Heart right ventricle (tissue), 16 donors: ENCODE measurements around the gene CHST2. TPM values are rescaled to one million over a fixed set of nuclear protein-coding genes. Genes with fewer than 3 reads are reported as not detected.

Experiments used
- ATAC-seq, 8 donors: fragments of 200-7000 bp; cut with Tn5 transposase; one replicate each; pipeline ENCODE4 v1.9.1; 2020; ENCODE audit warnings: mild to moderate bottlenecking in 8 of 8, moderate library complexity in 8 of 8, moderate number of reproducible peaks in 1 of 8
- DNase-seq, 2 donors: peaks; one replicate each; pipeline ENCODE4 v3.0.0-alpha.2; 2020
- H3K27ac ChIP-seq, 10 donors: fragments of 200-600 bp; sonication (generic) in 2 of 10; one replicate each; pipeline versions ENCODE4 v1.5.0 to v1.8.0; 2020 to 2022; ENCODE audit warnings: mild to moderate bottlenecking in 3 of 10
- H3K27me3 ChIP-seq, 7 donors: fragments of 200-600 bp; one replicate each; pipeline ENCODE4 v1.8.0; 2021 to 2022; ENCODE audit warnings: mild to moderate bottlenecking in 2 of 7
- H3K36me3 ChIP-seq, 9 donors: fragments of 200-600 bp; sonication (generic) in 1 of 9; one replicate each; pipeline versions ENCODE4 v1.5.0 to v1.8.0; 2020 to 2022; ENCODE audit warnings: mild to moderate bottlenecking in 2 of 9
- H3K4me1 ChIP-seq, 9 donors: fragments of 200-600 bp; sonication (generic) in 1 of 9; one replicate each; pipeline versions ENCODE4 v1.5.0 to v1.8.0; 2020 to 2022; ENCODE audit warnings: mild to moderate bottlenecking in 4 of 9
- H3K4me3 ChIP-seq, 10 donors: fragments of 200-600 bp; sonication (generic) in 2 of 10; one replicate each; pipeline versions ENCODE4 v1.5.0 to v1.8.0; 2020 to 2022; ENCODE audit warnings: mild to moderate bottlenecking in 7 of 10, moderate library complexity in 2 of 10
- H3K9me3 ChIP-seq, 11 donors: fragments of 200-600 bp in 10 of 11; sonication (generic) in 2 of 11; one replicate each; pipeline versions ENCODE4 v1.5.0 to v1.8.0; 2013 to 2022; ENCODE audit warnings: mild to moderate bottlenecking in 2 of 11, control low read depth in 1 of 11, moderate library complexity in 1 of 11
- WGBS, 2 donors: extraction: QIAGEN DNeasy Blood & Tissue Kit; methylation state at CpG; one replicate each; pipeline ENCODE4 v1.1.7; 2013; ENCODE audit warnings: inconsistent platforms in 1 of 2; 5-methylcytosine and 5-hydroxymethylcytosine counted together
- intact Hi-C, 10 donors: fragments of 100-400 bp; cut with DNase I; formaldehyde crosslinking; loops; one replicate each; pipeline versions ENCODE4 v1.11.1 to v1.14.2; 2022
- polyA plus RNA-seq, 2 donors: library from polyadenylated mRNA; stranded (reverse); fragments of 200-250 nt; gene quantifications; one replicate each; pipeline ENCODE4 v1.2.3, GENCODE V29; 2013
- total RNA-seq, 10 donors: library from RNA; stranded (reverse); fragmentation: NEBNext Ultra II Directional in 3 of 10; extraction: Animal tissue kit (Norgen Biotek cat#: 25700) in 3 of 10; gene quantifications; one replicate each; pipeline versions ENCODE4 v1.2.1 to v1.2.4, GENCODE V29; 2021 to 2023
- TF ChIP-seq, protein P1 (sequence below), 9 donors: fragments of 200-600 bp; sonication (generic) in 2 of 9; IDR thresholded peaks; one replicate each; pipeline versions ENCODE4 v1.5.0 to v1.8.0; 2021 to 2022; ENCODE audit warnings: antibody characterized with exemption in 9 of 9, mild to moderate bottlenecking in 5 of 9, moderate library complexity in 1 of 9
- donor health status: Arrhythmogenic right ventricular cardiomyopathy.
- donor health status: ischemic (EF 13 %, LVEDD 7.1; RV severe dilation, severe dysfunction).
- donor health status: healthy with polysubstance abuse.
- donor health status: DM: no; HTN: yes; CAD: no.
- donor health status: DM: no; HTN: no; CAD: no.
- donor health status: ischemic (EF 25% LVEDD 6.9; RV normal size, moderate dysfunction).
- donor health status: ischemic (EF 25% LVEDD 5.7; RV mildly dilated, moderate dysfunction).
- donor health status: healthy.
- donor health status: DM: yes; HTN: yes; CAD: no.
- donor health status: Ischemic cardiomyopathy.
- donor health status: ischemic (EF 35%, LVEDD 5.7; RV mildly dilated, moderate dysfunction).
- donor health status: nonischemic (EF 11% LVEDD 7.7; RV severe dilation, severe dysfunction).
- donor health status: DM: yes; HTN: yes; CAD: no.
- donor health status: PGD.
- donor health status: ischemic (EF 29% LVEDD 5.4; RV normal size, mild dysfunction).
- donor health status: nonischemic (EF 23%, LVEDD 6.1; RV moderate dilation, normal function).

Gene CHST2
- total and polyA plus RNA-seq, 12 donors: 0.44 to 7.0 (median 1.7) TPM

DNA sequence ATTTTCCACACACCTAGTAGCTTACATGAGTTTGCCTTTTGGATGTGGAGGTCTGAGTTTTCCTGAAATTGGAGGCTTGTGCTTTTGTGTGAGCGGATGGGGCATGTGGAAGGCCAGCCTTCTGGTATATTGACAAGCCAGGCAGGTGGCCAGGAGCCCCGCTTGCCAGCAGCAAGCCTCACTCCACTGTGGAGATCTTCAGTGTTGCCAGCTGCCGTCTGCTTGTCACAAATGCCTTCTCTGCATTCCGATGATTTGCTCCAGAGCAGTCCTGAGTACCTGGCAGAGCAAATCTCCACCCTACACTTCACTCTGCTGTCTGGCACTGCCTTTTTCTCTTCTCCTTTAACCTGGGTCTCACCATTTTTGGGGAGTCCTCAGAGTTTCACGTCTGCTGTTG is 29.1 kb upstream of the CHST2 start:
- ATAC-seq: peak in 4 of 8 donors; percentile 22 to 73 (median 44)
- TF ChIP-seq, protein P1, sequence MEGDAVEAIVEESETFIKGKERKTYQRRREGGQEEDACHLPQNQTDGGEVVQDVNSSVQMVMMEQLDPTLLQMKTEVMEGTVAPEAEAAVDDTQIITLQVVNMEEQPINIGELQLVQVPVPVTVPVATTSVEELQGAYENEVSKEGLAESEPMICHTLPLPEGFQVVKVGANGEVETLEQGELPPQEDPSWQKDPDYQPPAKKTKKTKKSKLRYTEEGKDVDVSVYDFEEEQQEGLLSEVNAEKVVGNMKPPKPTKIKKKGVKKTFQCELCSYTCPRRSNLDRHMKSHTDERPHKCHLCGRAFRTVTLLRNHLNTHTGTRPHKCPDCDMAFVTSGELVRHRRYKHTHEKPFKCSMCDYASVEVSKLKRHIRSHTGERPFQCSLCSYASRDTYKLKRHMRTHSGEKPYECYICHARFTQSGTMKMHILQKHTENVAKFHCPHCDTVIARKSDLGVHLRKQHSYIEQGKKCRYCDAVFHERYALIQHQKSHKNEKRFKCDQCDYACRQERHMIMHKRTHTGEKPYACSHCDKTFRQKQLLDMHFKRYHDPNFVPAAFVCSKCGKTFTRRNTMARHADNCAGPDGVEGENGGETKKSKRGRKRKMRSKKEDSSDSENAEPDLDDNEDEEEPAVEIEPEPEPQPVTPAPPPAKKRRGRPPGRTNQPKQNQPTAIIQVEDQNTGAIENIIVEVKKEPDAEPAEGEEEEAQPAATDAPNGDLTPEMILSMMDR (IDR thresholded peaks at IDR 0.05): no peak
- WGBS, 2 donors: 45 to 46% methylated on average over 5 of the region's 5 CpGs
- Histone ChIP-seq H3K27ac (no peak overlapping the region), H3K27me3 (no peaks in the 10 kb centered on the region), H3K9me3 (no peaks in the 10 kb centered on the region), H3K4me1 (no peaks in the 10 kb centered on the region), H3K4me3 (no peak overlapping the region), H3K36me3 (no peaks in the 10 kb centered on the region)
- DNase-seq: peak; percentile 13 to 40
- intact Hi-C loops: loop anchor here in 1 of 10 donors (10.0 kb wide), 1 partner anchor 64 kb away; no protein-coding TSS in a partner anchor

DNA sequence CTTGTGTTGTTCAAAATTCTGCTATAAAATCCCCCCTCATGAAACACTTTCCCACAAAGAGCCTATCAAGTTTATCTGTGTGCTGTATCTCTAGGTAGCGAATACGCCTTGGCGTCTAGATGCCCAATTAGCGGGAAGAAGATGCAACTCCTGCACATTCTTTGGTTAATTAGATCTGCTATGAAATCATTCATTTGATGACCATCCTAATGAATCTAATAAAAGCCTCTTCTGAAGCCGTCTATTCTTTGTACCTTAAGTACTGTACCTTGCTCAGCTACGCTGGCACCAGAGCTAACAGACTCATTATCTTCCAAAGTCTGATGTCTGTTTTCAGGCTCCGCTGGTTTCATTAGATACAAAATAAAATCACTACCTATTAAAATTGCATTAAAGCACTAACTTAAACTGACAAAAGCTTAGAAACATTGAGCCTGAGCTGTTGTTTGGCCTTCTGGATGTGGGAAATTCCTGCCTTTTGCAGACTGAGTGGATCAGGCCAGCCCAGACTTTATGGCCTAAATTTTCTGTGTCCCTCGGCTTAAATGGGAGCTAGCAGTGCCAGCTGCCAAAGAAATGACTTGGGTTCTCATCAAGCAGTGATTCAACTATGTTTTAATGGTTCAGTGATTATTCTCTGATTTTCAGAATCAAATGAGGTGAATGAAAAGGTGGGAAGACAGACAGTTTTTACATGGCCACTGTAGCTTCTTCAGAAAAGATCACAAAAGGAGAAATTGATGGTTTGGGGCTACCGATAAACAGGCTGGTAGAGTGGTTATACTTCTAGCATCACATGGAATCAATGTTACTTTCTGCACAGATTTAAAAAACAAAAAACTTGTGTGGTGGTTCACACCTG is 28.4 kb upstream of the CHST2 start:
- no peak overlapping the region for H3K4me3 ChIP-seq
- TF ChIP-seq, protein P1 (IDR thresholded peaks at IDR 0.05): no peak
- no peak overlapping the region for H3K27ac ChIP-seq
- H3K4me1 ChIP-seq: no peaks in the 10 kb centered on the region
- no peaks in the 10 kb centered on the region for H3K9me3 ChIP-seq
- DNase-seq (no peak), ATAC-seq (no peak)
- no peaks in the 10 kb centered on the region for H3K36me3 ChIP-seq
- no peaks in the 10 kb centered on the region for H3K27me3 ChIP-seq
- 88 to 92% methylated on average over 9 of the region's 9 CpGs for WGBS, 2 donors
- intact Hi-C loops: loop anchor here in 1 of 10 donors (10.0 kb wide), 1 partner anchor 64 kb away; no protein-coding TSS in a partner anchor

DNA sequence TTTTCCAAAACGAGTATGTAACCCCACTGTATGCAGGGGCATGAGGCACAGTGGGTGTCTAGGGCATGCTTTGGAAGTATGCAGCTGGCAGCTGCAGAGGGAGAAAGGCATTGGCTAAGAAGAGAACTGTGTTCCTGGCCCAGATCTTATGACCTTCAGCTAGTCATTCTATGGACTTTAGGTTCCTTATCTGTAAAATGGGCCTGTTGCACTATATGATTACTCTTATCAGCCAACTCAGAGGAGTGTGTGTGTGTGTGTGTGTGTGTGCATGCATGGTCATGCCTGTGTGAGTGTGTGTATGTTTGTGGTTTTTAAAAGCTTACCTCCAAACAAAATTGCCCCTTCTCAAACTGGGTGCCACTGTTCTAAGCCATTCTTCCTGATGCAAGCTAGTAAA is 27.4 kb upstream of the CHST2 start:
- Histone ChIP-seq H3K4me3 (no peak overlapping the region), H3K4me1 (no peaks in the 10 kb centered on the region), H3K36me3 (no peaks in the 10 kb centered on the region), H3K27ac (no peak overlapping the region), H3K27me3 (no peaks in the 10 kb centered on the region), H3K9me3 (no peaks in the 10 kb centered on the region)
- WGBS, 2 donors: 68 to 76% methylated on average over 1 of the region's 1 CpG
- TF ChIP-seq, protein P1 (IDR thresholded peaks at IDR 0.05): no peak
- ATAC-seq: no peak
- intact Hi-C loops: loop anchor here in 1 of 10 donors (10.0 kb wide), 1 partner anchor 63 kb away; no protein-coding TSS in a partner anchor
- DNase-seq: no peak

DNA sequence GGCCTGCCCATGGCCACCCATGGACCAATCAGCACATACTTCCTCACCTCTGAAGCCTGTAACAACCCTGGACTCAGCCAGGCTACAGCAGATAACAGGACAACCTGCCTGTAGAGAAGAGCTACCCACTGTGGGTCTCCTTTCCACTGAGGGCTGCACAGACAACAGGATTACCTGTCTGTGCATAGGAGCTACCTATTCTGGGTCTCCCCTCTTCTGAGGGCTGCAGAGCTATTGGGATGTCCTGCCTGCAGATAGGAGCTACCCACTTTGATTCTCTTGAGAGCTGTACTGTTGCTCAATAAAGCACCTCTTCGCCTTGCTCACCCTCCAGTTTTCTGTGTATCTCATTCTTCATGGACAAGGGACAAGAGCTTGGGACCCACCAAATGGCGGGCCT is 23.8 kb upstream of the CHST2 start:
- Histone ChIP-seq H3K27ac (no peak overlapping the region), H3K4me1 (no peaks in the 10 kb centered on the region), H3K27me3 (no peaks in the 10 kb centered on the region), H3K9me3 (no peaks in the 10 kb centered on the region), H3K4me3 (no peak overlapping the region), H3K36me3 (no peaks in the 10 kb centered on the region)
- intact Hi-C loops: loop anchor here in 1 of 10 donors (10.0 kb wide), 1 partner anchor 59 kb away; no protein-coding TSS in a partner anchor
- ATAC-seq (no peak), DNase-seq (no peak)
- TF ChIP-seq, protein P1 (IDR thresholded peaks at IDR 0.05): no peak
- 91 to 92% methylated on average over 2 of the region's 2 CpGs for WGBS, 2 donors
